ENCODE data around the gene STXBP2.

The STXBP2 gene

GRCh38 chr19:7670790-7671189, 33.9 kb downstream of the STXBP2 start:
- Histone ChIP-seq H3K4me1 (ENCODE audit: insufficient read depth, low read length) (peaks cover 11% of the 10 kb centered on the region), H3K79me2 (ENCODE audit: insufficient read depth, low read length) (no peaks in the 10 kb centered on the region), H3K4me2 (ENCODE audit: insufficient read depth, low read length) (no peak overlapping the region), H2AFZ (ENCODE audit: low read depth, low read length) (no peak overlapping the region), H3K27me3 (ENCODE audit: insufficient read depth, low read length, poor library complexity) (no peaks in the 10 kb centered on the region), H3K36me3 (ENCODE audit: insufficient read depth, low read length) (no peaks in the 10 kb centered on the region), H3K9me3 (ENCODE audit: insufficient read depth, low read length, severe bottlenecking) (no peaks in the 10 kb centered on the region), H3K27ac (ENCODE audit: low read length) (no peak overlapping the region), H4K20me1 (ENCODE audit: insufficient read depth, low read length) (no peaks in the 10 kb centered on the region), H3K4me3 (ENCODE audit: low read depth in 1 of 2, low read length in 2 of 2) (no peak overlapping the region), H3K9ac (ENCODE audit: low read depth, low read length) (no peak overlapping the region)
- no peak for ATAC-seq (ENCODE audit: insufficient read depth, low read depth)
- DNase-seq, result no peak
- TF ChIP-seq EZH2 (IDR thresholded peaks at IDR 0.05; ENCODE audit: borderline replicate concordance, low read depth, low read length, severe bottlenecking) (no peak), CTCF (IDR thresholded peaks at IDR 0.05; ENCODE audit: borderline replicate concordance, extremely low read depth, low read length, poor library complexity, severe bottlenecking) (no peak)

- Histone ChIP-seq H4K20me1 (ENCODE audit: insufficient read depth, low read length) (no peaks in the 10 kb centered on the region), H3K4me3 (ENCODE audit: low read depth in 1 of 2, low read length in 2 of 2) (no peak overlapping the region), H3K27ac (ENCODE audit: low read length) (no peak overlapping the region), H3K27me3 (ENCODE audit: insufficient read depth, low read length, poor library complexity) (no peaks in the 10 kb centered on the region), H3K79me2 (ENCODE audit: insufficient read depth, low read length) (no peaks in the 10 kb centered on the region), H3K4me2 (ENCODE audit: insufficient read depth, low read length) (no peak overlapping the region), H3K36me3 (ENCODE audit: insufficient read depth, low read length) (no peaks in the 10 kb centered on the region), H2AFZ (ENCODE audit: low read depth, low read length) (no peak overlapping the region), H3K9me3 (ENCODE audit: insufficient read depth, low read length, severe bottlenecking) (no peaks in the 10 kb centered on the region), H3K4me1 (ENCODE audit: insufficient read depth, low read length) (peaks cover 14% of the 10 kb centered on the region), H3K9ac (ENCODE audit: low read depth, low read length) (no peak overlapping the region)
- DNase-seq (no peak), ATAC-seq (ENCODE audit: insufficient read depth, low read depth) (no peak)
- TF ChIP-seq EZH2 (IDR thresholded peaks at IDR 0.05; ENCODE audit: borderline replicate concordance, low read depth, low read length, severe bottlenecking) (no peak), CTCF (IDR thresholded peaks at IDR 0.05; ENCODE audit: borderline replicate concordance, extremely low read depth, low read length, poor library complexity, severe bottlenecking) (no peak)
These were observed 35.6 kb downstream of the STXBP2 start for GRCh38 chr19:7672522-7672921.

DNA sequence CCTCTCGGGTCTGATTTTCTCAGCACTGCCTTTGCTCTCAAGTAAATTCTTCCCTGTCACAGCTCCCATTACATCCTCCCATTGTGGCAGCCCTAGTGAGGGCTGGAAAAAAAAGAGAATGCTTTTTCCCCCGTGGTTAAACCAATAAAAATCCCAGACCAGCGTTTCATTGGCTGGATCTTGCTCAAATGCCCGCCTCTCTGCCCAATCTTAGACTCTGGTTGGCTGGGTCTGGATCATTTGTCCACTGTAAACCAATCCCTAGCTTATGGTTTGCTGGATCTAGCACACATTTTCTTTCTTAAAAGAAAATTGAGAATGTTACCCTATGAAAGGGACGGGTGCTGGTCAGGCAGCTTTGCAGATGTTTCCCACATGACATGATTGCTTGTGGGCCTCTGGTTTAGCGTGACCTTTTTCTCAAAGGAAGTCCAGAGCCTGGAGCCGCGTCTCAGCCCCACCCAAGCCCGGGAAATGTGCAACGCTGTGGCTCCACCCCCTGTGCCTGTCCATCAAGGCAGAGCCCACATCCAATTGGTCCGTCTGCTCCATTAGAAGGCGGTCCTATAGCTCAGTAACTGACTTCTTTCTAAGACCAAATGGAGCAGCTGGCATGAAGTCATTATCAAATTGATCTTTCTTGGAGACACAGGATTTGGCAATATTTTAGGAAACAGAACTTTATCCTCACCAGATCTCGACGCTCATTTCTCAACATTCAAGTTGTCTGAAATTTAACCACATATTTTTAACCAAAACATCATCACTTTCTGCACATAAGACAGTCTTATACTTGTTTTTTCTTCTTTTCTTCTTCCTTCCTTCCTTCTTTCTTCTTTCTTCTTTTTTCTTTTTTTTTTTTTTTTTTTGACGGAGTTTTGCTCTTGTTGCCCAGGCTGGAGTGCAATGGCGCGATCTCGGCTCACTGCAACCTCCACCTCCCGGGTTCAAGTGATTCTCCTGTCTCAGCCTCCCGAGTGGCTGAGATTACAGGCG, 37.4 kb downstream of the STXBP2 start:
- Histone ChIP-seq H4K20me1 (ENCODE audit: insufficient read depth, low read length) (no peaks in the 10 kb centered on the region), H3K9ac (ENCODE audit: low read depth, low read length) (no peak overlapping the region), H3K27ac (ENCODE audit: low read length) (no peak overlapping the region), H3K79me2 (ENCODE audit: insufficient read depth, low read length) (no peaks in the 10 kb centered on the region), H3K9me3 (ENCODE audit: insufficient read depth, low read length, severe bottlenecking) (no peaks in the 10 kb centered on the region), H3K36me3 (ENCODE audit: insufficient read depth, low read length) (no peaks in the 10 kb centered on the region), H3K4me1 (ENCODE audit: insufficient read depth, low read length) (peaks cover 18% of the 10 kb centered on the region), H3K4me3 (ENCODE audit: low read depth in 1 of 2, low read length in 2 of 2) (no peak overlapping the region), H3K27me3 (ENCODE audit: insufficient read depth, low read length, poor library complexity) (no peaks in the 10 kb centered on the region), H3K4me2 (ENCODE audit: insufficient read depth, low read length) (no peak overlapping the region), H2AFZ (ENCODE audit: low read depth, low read length) (no peak overlapping the region)
- ATAC-seq (ENCODE audit: insufficient read depth, low read depth), result peak; percentile 80
- DNase-seq, result peak; percentile 70
- TF ChIP-seq CTCF (IDR thresholded peaks at IDR 0.05; ENCODE audit: borderline replicate concordance, extremely low read depth, low read length, poor library complexity, severe bottlenecking) (no peak), EZH2 (IDR thresholded peaks at IDR 0.05; ENCODE audit: borderline replicate concordance, low read depth, low read length, severe bottlenecking) (no peak)

Measured in DND-41 (cell line).